GM03348 (cell line): ENCODE results near the gene TST.
A peak's percentile ranks its signal among the peaks of the same experiment; 100 is the strongest.

Experiments
- DNase-seq: peaks from one replicate; pipeline ENCODE4 v3.0.0; 2012; ENCODE audit warnings: low spot score

The TST gene

DNA sequence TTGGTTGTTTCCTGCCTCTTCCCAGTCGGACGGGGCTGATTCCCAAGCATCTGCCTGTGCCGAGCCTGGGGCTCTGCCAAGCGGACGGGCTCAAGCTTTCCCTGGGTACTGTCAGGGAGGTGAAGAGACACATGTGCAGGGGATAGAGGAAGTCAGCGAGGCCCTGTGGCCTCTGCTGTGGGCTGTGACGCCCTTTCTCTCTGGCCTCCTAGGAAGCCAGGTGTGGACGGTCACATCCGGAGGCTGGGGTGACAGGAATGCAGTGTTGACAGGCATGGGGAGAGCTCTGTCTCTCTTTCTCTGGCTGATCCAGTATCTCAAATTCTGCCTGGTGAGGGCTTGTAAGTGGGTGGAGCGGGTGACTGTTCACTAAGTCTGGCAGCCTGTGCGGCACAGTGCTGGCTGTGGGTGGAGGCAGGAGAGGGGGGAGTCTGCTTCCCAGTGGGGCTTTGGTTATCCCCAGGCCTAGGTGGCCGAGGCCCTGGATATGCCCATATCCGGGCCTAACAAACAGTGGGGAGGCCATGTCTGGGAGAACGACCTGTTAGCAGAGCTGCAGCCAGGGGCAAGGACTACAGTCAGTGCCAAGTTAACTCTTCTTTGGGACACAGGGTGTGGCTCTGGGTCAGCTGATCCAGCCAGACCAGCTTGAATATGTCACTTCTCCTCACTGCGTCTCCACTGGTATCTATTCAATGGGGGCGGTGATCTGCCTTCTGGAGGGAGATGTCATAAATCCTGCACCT, 34.2 kb upstream of the TST start:
- DNase-seq = peak; percentile 50

GRCh38 chr22:37052386-37053309, 33.4 kb upstream of the TST start:
- DNase-seq = no peak

GRCh38 chr22:37051391-37052385, 32.4 kb upstream of the TST start, which contains the start of gene KCTD17:
Gene KCTD17 (plus strand): TSS chr22:37051742. CDS start chr22:37051761, 19 bp downstream.
- peak; percentile 99 for DNase-seq

- no peak for DNase-seq
Measured at GRCh38 chr22:37050913-37051312, 31.7 kb upstream of the TST start.

DNA sequence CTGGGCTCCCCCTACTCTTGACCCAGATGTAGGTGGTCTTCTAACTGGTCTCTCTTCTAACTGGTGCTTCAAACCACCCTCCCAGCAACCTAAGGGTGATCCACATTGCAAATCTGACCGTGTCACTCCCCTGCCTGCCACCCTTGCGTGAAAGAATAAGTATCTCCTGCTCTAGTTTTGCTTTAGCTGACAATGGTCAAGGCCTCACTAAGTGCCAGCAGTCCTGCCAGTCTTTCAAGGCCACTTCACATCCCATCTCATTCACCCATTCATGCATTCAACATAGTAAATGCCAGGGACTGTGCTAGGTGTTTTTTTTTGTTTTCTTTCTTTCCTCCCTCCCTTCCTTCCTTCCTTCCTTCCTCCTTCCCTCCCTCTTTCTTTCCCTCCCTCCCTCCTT, 30.0 kb upstream of the TST start:
- no peak for DNase-seq

DNA sequence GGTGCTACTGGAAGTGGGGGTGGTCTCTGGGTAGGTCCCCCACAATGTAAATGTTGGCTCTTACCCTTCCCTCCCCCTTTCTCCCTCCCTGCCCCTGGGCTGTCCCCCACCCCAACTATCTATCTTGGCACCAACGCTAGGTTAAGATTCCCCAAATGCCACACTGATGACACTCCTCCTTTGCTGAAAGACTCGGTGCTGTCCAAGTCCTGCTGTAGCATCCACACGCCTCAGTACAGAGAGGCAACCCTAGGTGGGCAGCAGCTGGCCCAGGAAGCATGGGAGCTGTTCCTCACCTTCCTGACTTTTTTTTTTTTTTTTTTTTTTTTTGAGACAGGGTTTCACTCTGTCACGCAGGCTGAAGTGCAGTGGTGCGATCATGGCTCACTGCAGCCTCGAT, 28.9 kb upstream of the TST start:
- DNase-seq = peak; percentile 55

- DNase-seq = no peak
Measured at GRCh38 chr22:37047006-37047405, 27.8 kb upstream of the TST start.

DNA sequence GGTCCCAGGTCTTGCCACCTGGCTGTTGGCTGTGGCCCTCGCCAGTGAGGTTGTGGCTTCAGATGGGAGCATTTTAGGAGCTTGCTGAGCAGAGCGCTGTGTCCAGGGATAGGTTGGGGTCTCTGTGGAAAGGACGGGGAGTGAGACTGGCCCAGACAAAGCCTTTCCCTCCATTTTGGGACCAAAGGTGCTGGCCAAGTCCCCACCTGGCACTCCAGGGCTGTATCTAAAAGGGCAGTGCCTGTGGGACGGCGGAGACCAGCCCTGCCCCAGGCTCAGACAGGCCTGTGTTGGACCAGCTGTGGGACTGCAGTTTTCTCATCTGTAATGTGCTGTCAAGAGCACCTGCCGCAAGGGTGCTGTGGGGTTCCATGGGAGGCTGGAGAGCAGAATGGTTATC, 27.3 kb upstream of the TST start:
- no peak for DNase-seq

- peak; percentile 88 for DNase-seq
Measured at GRCh38 chr22:37045958-37046357, 26.7 kb upstream of the TST start.

GRCh38 chr22:37044634-37045625, 25.7 kb upstream of the TST start:
- no peak for DNase-seq

DNA sequence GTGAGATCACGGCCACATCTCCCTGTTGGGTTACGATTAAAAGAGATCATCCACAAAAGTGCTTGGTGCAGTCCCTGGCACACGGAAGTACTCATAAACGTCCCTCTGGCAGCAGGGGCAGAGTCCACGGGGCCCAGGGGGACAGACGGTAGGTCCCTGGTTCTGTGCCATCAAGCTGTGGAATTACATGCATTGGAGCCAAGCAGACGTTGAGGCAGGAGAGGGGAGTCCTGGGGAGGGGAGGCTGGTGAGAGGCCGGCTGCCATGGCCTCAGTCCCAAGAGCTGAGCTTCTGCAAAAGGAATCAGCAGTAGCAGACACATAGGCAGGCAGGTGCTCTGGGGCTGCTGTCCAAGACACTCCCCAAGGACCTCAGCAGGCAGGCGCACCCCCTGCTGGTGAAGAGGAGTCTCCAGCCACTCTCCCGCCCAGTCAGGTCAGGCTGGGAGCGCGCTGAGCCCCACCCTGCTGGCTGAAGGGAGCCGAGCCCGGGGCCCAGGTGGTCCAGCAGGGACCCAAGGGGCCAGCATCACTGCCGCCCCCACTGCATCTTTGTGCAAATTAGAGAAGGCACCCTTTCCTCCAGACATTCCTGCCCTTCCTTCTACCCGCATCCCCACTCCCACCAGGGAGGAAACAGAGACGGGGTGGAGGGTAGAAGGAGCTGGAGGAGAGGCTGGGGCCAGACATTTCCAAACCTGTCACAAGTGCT, 24.7 kb upstream of the TST start:
- DNase-seq = peak; percentile 76

DNA sequence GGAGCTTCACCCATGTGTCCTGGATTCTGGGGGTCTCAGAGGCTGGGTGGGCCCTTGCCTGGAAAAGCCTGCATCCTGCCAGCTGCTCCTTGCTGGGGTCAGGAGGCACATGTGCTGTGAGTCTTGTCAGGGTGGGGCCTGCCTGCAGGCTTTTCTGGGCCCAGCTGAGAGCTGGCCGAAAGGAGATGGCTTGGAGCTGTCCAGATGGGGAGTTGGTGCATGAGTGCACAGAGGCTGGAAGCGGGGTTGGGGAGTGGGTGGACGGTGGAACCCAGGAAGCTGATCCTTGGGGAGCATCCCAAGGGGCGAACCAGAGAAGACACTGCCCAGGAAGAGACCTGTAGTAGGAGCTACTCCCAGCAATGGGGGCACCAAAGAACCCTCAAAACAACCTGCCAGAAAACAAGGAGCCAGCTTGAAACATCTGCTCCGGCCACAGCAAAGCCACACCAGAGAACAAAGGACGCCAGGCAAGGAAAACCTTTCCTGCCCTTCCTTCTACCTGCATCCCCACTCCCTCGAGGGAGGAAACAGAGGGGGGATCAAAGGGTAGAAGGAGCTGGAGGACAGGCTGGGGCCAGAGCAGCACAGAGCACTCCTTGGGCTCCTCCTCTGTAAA, 24.1 kb upstream of the TST start:
- DNase-seq = no peak

GRCh38 chr22:37039466-37039865, 20.2 kb upstream of the TST start:
- DNase-seq = no peak

DNA sequence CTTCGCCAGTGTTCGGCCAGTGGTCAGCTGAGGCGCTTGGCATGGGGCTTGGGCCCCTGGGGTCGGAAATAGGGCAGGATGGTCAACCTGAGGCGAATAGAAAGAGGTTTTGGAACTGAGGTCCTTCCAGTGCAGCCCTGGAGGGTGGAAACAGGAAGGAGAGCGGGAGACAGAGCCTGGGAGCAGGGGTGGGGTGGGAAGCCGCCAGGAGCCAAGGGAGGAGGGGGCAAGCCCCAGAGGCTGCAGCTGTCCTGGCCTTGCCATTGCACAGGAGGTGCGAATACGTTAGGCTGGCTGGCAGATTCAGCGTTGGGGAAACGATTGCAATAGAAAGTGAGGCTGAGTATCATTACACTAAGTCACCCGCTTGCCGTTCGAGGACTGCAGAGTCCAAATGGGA, 18.4 kb upstream of the TST start:
- no peak for DNase-seq

DNA sequence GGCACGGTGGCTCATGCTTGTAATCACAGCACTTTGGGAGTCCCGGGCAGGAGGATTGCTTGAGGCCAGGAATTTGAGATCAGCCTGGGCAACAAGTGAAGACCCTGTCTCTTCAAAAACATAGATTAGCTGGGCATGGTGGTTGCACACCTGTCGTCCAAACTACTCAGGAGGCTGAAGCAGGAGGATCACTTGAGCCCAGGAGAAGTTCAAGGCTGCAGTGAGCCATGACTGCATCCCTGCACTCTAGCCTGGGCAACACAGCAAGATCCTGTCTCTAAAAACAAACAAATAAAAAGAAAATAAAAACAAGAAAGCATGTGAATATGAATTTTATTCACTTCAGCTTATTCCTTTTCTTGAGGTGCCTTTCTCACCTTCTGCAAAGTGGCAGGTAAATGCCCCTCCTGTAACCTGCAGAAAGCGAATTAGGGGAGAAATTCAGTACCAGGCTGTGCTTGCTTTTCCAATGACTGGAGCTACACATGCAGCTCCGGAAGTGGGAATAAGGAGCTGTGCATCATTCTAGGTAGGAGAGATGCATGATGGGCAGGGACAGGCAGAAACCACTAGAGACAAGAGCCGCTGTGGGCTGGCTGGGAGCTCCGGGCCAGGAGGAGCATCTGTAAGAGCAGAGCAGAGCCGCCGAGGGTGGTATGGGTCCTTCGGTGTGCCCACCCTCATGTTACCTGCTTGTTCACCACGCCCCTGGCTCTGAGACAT, 17.6 kb upstream of the TST start:
- DNase-seq = no peak

DNA sequence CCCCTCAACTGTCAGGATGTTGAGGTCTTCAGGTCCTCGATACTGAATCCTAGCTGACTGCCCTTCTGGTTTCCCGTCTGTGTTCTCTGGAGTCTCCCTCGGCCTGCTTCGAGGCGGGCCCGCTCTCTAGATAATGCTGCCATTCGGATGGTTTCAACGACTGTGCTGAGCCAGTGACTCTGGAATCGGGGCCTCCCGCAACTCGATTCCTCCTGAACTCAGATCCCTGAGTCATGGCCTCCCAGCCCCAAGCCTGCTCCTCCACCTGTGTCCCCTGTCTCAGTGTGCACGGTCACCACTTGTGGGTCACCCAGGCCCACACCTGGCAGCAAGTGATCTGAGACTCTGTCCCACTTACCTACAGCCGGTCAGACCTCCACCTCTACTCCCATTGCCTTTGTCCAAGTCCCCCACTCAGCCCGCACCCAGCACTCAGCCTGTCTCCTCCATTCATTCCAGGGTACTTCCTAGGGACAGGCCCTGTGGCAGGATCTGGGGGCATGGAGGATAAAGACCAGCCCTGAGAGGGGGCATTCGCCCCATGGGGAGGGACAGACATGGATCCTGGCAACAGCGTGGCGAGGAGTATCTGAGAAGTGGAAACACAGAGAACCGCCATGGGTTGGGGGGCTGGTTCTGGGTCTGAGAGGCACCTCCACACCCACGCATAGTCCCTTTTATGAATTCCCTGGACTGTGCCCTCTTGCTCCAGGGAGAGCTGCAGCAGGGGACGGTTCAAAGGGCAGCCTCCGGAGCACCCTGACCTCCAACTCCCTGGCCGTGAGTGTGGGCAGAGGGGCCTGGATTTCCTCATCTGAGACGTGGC, 14.6 kb upstream of the TST start:
- DNase-seq = no peak

- peak; percentile 62 for DNase-seq
Measured at GRCh38 chr22:37032535-37033460, 13.6 kb upstream of the TST start.
